GM21526 (cell line): ENCODE measurements around the gene CCDC33.

Experiments used
- ATAC-seq: cut with Tn5 transposase; IDR thresholded peaks from one replicate; pipeline ENCODE4 v1.9.1; 2021; ENCODE audit warnings: moderate library complexity; ENCODE audit not compliant: unreplicated experiment, low FRiP score

CCDC33 gene

GRCh38 chr15:74235962-74236361 is at the start of gene CCDC33:
Gene CCDC33 (plus strand): TSS chr15:74236326. CDS start chr15:74236720, 394 bp downstream.
- no peak for ATAC-seq

- no peak for ATAC-seq
Measured at GRCh38 chr15:74188216-74188615, 47.9 kb upstream of the CCDC33 start.

DNA sequence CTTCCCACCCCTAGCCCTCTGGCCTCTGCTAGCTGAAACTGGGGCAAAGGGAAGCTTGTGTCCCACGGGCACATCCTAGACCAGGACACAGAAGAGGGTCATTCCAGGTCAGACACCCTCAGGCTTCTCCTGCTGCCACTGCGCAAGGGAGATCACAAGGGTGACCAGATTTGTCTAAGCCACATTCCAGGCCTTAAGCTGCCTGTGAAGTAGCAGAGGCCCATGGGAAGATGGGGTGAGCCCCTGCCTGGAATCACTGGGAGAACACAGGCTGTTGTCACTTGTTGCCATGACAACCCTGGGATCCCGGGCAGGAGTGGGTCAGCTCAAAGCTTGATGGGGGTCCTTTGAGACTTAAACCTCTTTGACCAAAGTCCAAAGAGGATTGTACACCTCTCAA is 44.3 kb upstream of the CCDC33 start:
- no peak for ATAC-seq

- no peak for ATAC-seq
Measured at GRCh38 chr15:74192751-74193150, 43.4 kb upstream of the CCDC33 start.

GRCh38 chr15:74193299-74193718 is 42.8 kb upstream of the CCDC33 start:
- ATAC-seq = no peak

- ATAC-seq = no peak
Measured at GRCh38 chr15:74193905-74194304, 42.2 kb upstream of the CCDC33 start.

- ATAC-seq = no peak
Measured at GRCh38 chr15:74194572-74195559, 41.3 kb upstream of the CCDC33 start.

DNA sequence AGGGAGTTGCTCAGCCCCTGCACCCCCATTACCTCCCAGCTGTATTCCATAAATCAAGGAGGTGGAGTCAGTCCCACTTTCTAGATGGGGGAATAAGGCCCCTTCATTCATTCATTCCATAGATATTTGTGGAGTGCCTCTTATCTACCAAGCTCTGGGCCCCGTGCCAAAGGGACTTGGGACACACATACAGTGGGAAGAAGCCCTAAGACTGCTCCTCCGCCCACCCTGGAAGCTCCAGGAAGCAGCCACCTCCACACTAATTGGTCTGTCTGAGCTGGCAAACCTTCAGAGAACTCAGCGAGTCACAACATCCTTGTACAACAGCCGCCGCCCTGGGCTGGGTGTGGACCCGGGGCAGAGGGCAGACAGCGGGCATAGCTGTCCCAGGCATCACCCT is 40.0 kb upstream of the CCDC33 start:
- ATAC-seq = no peak

GRCh38 chr15:74197176-74197965 is 38.8 kb upstream of the CCDC33 start:
- no peak for ATAC-seq

DNA sequence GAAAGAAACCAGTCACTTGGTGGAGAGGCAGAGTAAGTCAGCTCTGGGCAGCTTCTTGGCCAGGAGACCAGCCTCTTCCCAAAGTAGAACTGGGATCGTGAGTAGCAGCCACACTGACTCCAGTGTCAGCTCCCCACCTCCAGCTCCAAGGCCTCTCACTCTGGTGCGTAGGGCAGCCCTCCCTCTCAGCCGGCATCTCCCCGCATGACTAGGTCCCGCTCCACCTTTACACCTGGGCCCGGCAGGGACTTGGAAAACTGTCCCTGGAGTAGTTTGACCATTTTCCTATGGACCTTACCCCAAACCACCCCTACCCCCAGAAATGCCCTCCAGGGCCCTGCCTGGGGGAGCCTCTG is 36.9 kb upstream of the CCDC33 start:
- ATAC-seq = no peak

DNA sequence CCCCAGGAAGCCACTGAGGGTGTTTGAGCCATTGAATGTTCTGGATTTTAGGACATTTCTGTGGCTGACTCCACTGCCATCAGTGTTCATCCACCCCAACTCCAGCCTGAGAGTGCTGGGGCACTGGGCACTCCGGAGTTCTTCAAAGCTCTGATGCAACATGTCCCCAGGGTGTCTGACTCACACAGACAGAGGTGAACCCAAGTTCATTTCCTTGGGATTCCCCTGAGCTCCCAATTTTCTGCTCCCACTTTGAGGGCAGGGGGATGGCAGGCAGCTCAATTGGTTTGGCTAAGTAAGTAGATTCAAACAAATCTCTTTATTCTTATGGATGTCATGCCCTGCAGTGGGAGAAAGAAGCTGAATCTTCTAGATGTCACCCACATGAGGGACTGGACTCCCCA is 35.7 kb upstream of the CCDC33 start:
- ATAC-seq = no peak

- ATAC-seq = no peak
Measured at GRCh38 chr15:74200871-74201419, 35.2 kb upstream of the CCDC33 start.

DNA sequence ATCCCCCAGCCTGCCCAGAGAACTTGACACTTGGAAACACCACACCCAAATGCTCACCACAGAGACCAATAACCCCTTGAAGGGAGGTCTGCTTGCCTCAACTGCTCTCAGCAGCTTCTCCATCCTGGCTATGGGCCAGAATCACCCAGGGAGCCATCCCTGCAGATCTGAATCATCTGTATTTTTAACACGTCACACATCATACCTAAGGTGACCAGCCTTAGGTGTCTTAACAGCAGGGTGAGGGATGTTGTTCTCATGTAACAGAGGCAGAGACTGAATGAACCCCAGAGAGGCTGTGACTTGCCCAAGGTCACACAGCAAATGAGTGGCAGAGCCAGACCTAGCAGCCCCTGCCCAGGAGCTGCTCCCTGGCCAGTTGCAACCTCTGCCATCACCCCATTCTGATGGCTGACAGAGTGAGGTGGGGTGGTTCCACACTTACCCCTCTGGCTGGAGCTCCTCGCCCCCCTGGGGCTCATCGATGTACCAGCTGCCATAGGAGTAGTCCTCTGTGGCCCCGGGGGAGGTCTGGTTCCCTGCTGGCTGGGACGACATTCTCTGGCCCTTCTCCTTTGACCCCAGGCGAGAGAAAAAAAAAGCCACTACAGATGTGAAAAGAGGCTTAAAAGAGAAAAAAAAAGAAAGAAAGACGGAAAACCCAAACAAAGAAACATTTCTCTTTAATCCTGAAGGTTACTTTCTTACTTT is 34.3 kb upstream of the CCDC33 start:
- no peak for ATAC-seq

DNA sequence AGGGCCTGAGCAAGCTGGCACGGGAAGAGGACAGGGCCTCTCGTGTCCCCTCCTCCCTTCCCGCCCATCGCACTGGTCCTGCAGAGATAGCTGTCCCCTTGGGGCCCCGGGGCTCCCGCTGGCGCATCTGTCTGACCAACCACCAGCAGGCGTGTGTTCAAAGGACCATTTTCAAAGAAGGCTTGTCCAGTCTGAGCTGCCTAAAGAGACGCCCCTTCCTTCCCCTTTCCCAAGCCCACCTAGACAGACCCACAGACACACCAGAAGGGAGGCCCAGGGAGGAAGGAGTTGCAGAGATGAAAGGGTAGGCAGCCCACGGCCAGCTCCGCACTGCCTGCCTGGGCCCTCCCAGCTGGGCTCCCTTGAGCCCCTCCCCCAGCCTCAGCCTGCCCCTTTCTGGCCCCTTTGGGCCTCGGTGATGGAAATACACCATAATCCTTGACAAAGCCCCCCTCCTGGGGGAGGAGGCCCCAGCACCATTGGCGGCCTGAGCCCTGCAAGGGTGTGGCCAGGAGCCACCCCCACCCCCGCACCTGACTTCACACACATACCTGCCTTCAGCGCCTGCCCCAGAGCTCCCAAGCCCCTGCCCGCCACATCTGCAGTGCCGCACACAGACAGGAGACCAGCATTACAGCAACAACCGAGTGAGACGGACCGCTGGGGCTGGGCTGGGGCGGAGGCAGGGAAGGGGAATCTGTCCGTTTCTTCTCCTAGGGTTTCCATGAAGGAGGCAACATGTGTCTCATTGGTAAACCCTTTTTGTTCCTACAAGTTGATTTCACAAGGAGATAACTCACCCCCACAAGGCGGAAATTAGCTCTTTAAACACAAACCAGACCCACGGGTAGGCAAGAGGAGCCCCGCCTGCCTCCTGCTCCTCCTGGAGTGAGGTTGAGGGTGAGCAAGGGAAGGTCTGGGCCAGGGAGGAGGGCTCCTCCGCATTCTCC is 33.4 kb upstream of the CCDC33 start, which contains the start of gene STRA6:
Gene STRA6 (minus strand): TSS at position 336 of the 950 bp plus-strand sequence. CDS start 520 bp downstream, outside the sequence.
- no peak for ATAC-seq

DNA sequence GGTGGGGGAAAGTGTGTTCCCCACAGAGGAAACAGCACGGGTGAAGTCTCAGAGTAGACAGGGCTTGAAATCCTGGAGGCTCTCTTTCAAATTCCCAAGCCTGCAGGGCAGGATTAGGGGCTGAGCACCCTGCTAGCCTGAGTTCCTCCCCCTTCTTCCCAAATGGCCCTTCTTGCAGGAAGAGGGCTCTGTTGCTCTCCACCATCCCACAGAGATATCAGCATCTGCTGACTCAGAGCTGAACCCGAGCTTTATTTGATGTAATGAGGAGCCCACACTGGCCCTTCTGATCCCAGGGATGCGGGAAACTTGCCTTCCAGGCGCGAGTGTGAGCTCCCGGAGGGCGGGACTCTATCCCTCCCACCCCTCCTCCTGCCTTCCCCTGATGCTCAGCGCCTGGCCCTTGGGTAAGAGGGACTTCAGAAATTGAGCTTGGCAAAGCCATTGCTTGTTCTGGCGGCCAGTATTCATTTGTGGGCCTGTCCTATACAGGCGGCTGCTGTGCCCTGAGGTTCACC is 32.2 kb upstream of the CCDC33 start:
- ATAC-seq = no peak

DNA sequence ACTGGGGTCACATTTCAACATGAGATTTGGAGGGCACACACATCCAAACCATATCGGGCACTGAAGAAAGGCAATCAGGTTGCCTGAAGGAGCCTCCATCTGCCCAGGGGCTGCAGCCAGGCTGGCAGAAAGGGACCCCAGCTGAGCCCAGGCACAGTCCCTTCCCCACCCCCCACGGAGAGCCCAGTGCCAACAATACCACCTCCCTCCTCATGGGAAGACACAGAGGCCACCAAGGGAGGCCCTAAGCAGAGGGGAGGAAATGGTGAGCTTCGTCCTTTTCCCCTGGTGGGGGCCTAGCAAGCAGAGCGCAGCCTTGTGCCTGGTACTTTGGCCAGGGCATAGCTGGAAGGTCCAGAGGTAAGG is 30.6 kb upstream of the CCDC33 start:
- ATAC-seq = no peak

DNA sequence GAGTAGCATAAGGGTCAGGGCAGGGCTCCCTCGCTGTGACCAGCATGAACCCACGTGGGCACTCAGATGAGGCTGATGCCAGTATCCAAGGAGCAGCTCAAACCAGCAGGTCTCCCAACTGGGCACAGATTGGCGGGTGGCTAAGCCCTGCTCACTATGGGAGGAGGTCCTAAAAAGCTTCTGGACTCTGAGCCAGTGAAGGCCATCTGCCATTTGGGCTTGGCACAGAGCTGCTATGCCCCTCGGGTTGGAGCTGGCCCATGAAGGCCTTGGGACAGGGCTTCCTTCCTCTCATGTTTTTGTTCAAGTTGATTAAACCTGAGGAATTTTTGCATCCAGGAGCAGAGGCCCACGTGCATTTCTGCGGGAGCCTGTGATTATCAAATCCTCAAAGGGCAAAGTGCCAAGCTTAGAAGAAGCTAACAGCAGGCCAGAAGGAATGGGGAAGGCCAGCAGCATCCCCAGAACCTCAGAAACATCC is 29.3 kb upstream of the CCDC33 start:
- ATAC-seq = no peak

GRCh38 chr15:74207652-74208440 is 28.3 kb upstream of the CCDC33 start:
- ATAC-seq = no peak
